IPS-11a (cell line): Measurements from ENCODE around the gene SLC37A3.
"Not testable (repeated sequence)": the region's sequence is repeated elsewhere in the genome, so short reads cannot be mapped to it uniquely, and the experiment has no call there.

Source experiments
- H3K4me3 ChIP-seq: one replicate; pipeline ENCODE4 v1.5.1; 2013; ENCODE audit warnings: low read depth, low read length, control low read depth

The SLC37A3 gene

DNA sequence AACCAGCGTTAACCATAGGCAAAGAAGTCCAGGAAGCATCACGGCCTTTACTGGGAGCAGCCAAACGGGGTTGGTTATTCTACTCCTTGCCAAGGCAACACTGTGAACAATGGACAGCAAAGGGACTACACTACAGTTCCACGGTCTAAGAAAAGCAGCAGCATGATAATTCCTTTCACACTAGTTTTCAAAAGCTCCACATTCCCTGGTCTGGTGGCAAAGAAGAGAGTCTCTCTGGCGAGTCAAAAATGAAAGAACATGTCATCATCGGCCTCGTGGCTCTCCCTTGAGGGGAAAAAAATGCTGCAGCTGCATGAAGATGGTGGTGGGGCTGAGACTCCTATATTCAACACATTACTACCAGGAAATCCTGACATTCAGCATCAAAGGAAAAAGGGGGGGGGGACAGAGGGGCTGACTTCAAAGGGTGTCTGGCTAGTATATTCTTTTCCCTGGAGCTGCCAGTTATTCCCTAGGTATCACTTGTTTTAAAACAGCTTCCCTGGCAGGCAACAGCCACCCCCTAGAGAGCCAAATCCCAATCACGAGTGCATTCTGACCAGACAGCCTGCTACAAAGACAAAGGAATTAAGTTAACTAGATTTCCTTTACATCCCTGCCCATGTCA is 49.1 kb downstream of the SLC37A3 start:
- H3K4me3 ChIP-seq, result no peak overlapping the region

DNA sequence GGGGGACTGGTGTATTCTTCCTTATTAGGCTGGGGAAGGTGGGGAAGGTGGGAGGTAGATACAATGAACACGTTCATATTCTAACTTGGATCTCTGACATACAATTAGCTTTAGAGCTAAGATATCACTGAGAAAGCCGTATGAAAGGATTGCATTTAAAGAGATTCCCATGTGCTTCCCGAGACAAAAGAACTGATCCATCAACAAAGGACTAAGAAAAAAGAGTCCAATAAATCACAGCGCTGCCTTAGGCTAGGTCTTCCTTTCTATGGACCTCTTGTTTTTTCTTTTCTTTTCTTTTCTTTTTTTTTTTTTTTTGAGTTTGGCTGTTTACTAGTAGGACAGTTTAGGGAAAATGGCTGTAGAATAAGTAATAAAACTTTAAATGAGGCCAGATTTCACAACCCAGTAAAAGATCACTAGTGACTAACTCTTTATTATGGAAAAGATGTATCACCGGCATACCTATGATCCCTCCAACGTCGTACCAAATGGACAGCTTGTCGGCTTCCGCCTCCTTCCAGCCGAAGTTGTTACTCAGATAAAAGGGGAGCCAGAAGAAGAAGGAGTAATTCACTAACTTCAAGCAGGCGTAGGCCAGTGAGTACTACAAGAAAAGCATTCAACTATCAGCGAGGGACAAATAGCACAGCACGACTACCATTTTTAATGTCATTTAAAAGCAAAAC is 50.0 kb downstream of the SLC37A3 start:
- H3K4me3 ChIP-seq, result no peak overlapping the region

DNA sequence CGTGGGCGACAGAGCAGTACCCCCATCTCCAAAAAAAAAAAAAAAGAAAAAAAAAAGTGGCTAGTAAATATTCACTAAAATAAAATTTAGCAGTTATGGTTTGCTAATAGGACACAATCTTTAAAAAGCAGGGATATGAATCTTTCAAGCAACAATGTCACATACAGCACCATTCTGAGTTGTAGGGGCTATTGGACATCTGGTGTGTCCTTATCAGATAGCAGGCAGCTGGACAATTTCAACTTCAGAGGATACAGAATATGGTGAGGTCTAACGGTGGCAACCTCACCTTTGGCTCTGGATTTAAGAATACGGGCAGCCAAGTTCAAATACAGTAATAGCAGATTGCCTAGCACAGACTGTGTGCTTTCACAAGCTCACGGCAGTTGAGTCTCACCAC is 51.1 kb downstream of the SLC37A3 start:
- H3K4me3 ChIP-seq, result no peak overlapping the region

DNA sequence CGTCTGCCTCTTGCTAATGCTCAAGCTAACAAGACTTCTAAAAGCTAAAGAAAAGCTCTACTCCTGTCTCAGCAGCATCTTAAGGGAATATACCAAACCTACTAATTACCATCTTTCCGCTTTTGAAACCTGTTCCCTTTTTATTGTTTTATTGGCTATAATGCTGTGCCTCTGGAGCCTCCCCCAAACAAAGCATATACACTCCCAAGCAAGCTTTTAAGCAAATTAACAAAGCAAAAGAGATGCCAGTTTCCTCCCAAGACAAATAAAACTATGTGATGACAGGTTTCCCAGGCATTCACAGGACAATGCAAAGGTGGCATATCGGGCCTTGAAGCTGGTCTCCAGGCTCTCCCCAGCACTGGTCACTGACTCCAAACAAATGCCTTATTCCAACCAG is 52.9 kb downstream of the SLC37A3 start:
- H3K4me3 ChIP-seq, result no peak overlapping the region

DNA sequence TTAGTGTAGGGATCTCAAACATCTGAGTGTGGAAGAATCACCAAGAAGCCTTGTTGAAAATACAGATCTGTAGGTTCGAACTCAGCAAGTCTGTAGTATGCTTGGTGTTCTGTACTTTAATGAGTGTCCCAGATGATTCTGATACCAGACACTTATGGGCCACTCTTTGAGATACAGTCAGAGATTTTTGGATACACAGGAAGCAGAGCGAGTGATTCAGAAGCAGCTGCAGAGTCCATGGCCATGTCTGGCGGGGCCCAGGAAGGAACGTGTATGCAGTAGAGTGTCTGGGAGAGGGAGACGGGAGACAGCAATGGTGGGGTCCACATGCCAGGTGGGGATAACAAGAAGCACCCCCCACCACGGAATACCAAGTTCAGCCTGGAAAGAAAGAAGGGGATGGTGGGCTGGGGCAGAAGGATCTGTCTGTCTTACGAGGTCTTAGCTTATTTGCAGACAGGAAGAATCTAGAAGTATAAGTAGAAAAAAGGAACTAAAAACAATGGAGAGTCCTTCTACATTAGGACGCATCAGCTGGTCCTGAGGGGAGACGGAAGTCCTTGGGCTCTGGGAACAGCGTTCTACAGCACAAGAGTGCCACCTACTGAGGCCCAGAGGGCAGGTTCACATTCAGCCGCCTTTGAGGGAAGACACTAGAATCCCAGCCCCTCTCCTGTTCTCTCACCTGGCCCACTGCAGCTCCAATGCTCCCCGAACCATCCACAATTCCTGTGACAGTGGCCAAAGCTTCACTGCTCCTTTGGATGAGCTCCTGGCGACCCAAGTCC is 55.4 kb downstream of the SLC37A3 start:
- H3K4me3 ChIP-seq, result no peak overlapping the region

DNA sequence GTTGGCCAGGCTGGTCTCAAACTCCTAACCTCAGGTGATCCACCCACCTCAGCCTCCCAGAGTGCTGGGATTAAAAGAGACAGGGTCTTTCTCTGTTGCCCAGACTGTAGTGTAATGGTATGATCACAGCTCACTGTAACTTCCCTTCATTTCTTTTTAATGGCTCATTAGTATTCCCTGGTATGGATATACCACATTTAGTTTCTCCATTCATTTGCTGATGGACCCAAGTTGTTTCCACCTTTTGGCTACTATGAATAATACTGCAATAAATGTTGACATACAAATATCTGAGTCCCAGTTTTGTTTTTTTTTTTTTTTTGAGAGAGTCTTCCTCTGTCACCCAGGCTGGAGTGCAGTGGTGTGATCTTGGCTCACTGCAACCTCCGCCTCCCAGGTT is 59.4 kb downstream of the SLC37A3 start:
- H3K4me3 ChIP-seq, result not testable (repeated sequence)

DNA sequence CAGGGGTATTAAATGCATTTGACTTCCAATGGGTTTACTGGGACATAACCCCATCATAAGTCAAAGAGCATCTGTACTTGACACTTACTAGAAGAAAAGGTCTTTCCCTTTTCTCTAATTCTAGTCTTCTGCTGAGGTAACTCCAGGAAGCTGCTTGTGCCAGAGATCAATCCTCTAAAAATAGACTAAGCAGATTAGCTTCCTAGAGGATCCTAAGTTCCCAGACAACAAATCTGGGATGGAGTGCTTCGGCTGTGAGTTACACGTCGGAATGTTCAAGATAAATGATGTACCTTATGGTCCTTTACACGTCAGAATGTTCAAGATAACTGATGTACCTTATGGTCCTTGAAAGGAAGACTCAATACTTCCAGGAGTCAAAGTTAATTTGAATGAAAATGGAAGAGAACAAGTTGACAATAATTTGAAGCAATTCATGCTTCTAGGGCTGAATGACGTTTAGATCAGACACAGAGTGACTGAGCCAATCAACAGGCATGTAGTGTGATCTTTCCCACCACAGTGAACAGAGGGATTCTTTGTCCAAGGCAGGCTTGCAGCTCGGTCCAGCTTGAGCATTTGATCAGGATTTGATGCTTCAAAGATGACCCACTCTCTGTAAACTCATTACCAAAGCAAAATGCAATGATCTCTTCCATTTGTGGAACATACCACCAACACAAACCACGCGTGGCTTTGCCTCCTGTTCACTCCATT is 63.8 kb downstream of the SLC37A3 start:
- no peak overlapping the region for H3K4me3 ChIP-seq

DNA sequence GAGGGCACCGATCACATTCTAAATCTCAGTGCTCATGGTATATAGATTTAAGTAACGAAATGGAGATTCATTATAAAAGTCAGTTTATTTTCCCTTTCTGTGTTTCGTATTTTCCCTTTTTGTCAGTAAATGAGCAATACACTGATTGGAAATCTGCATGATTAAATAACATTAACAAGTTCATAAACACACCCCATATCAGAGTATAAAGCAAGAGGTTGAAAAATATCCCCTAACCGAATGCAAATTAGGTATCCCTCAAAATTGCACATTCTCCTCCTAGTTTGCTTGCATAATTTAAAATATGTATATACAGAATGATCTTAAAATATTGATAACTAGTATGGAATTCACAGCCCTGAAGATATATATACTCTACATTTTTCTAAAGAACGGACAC is 64.6 kb downstream of the SLC37A3 start:
- H3K4me3 ChIP-seq, result no peak overlapping the region

DNA sequence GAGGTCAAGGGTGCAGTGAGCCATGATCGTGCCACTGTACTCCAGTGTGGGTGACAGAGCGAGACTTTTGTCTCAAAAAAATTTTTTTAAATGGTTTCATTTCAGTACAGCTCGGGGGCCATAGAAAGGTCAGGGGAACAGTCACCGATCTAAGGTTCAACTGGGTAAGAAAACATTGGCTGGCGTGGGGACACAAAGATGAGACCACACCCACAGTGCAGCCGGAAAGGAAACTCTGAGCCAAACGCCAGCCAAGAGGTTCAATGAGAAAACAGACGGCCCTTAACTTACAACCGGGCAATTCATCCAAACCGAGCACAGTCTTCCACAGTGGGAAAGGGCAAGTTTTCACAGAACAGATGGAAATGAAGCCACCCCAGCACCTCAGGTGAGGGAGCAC is 65.1 kb downstream of the SLC37A3 start:
- no peak overlapping the region for H3K4me3 ChIP-seq

DNA sequence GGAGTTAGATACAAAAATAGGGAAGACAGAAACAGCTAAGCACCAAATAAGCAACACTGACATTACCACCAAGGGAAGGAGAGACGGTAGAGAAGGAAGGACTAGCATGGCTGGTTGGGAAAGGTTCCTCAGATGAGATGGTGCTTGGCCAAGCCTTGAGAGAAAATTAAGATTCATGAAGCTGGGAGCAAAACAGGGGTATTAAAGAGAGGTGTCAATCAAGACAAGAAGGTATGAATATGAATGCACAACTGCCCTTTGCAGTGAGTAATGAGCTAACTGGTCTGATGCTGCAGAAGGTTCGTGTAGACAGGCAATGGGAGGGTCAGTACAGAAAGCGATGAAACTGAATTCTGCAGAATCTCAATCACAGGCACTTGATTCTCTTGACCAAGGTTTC is 67.7 kb downstream of the SLC37A3 start:
- no peak overlapping the region for H3K4me3 ChIP-seq

DNA sequence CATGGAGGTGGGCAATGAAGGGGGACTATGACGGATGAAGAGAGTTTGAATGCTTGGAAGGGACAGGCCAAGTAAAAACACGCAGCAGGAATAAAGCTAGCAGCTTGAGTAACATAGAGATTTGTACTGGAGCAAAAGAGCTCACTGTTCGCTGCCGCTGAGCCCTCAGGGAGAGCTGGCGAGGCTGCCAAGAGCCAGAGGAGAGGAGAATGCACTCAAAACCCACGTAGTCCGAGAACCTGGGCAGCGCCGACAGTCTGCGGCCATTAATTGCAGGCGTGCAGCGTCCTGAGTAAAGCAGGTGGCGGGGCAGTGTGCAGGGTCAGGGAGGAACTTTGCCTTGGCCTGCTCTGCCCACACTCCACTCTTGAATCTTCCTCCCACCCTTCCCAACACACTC is 68.2 kb downstream of the SLC37A3 start:
- no peak overlapping the region for H3K4me3 ChIP-seq

DNA sequence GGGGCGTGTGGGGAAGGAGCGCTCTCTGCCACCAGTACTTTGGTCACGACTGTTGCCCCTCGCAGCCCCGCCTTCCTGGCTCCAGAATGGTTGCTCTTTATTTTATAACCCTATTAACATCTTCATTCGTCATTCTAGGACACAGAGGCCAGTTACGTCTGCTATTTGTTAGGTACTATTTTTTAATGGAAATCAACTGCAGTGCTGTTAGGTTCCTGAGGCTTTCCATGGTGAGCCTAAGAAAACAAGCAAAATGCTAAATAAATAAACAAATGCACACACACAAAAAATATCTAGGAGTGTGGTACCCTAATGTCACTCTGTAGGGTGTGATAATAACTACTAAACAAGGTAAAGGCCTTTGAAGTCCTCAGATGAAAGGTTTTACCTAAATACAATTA is 71.1 kb downstream of the SLC37A3 start:
- H3K4me3 ChIP-seq, result no peak overlapping the region

DNA sequence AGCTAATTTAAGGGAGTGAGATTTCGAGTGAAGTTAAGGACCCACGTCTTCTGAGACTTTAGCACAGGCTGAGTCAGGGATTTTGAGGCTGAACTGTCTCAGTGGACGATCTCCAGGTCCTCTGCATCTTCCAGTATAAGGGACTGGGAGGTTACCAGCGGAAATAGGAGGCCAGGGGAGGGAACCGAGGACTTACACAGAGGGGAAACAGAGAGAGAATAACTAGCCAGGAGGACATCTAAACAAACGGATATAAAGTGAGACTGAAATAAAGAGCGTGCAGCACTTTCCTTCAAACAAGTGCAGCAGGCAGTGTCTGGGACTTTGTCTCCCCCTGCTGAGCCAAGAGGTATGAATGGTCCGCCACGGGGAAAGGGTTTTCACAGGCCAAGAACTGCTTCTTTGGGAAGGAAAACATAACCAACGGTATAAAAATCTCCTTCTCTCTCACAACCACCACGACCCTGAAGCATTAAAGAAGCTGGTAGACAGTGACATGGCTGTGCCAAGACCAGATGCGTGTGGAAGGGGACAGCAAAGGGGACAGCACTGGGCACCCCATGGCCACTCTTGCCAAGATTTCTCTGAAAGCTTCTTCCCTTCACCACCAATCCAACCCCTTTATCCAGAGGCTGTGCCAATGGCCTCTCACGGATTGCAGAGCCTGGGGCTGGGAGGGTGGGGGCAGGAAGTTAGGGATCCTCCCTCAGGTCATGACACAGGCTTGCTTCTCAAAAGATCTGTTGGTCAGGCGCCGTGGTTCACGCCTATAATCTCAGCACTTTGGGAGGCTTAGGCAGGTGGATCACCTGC is 72.0 kb downstream of the SLC37A3 start:
- no peak overlapping the region for H3K4me3 ChIP-seq

DNA sequence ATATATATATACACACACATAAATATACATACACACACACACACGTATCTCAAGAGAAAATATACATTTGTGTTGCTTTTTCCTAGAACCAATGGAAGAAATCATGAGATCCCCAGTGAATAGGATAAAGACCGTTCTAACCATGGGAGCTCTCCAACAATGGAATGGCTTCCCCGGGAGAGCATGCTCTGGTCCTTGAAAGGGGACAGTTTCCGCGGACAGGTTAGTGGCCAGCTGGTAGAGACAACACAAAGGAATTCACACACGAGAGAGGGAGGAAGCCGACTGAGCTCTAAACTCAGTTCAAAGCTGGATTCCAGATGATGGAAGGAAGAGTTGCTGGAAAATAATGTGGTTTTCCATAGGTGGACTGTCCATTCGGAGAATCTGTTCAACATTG is 72.7 kb downstream of the SLC37A3 start:
- no peak overlapping the region for H3K4me3 ChIP-seq

DNA sequence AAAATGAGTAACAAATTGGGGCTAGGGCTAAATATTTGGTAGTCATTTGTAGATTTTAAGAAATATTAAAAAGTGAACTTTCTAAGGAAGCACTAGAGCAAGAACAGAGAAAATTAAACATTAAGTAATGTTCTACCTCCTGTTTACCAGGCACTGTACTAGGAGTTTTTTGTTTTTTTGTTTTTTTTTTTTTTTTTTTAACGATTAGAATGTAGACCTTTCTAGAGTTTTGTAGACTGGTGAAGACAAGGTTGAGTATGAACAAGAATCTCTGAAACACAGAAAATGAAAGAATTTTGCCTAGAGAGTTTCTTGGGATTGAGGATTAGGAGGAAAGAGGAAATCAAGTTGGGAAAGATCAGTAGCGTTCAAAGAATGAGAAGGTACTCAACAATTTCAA is 73.6 kb downstream of the SLC37A3 start:
- no peak overlapping the region for H3K4me3 ChIP-seq

DNA sequence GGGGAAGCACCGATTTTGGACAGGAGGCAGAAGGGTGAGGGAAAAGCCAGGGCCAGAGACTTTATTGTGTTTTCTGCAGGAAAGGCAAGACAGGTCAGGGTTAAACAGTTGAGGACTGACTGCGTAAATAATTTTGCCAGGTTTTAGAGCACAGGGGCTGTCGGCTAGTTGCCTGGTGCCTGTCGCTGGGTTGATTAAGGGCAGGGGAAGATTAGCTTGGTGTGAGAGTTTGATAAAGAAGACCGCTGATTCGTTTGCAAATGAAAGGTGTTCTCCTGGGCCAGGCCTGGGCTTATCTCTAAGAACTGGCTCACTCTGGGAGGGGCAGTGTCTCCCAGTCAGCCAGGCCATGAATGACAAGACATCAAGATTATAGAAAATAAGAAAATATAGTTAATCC is 75.6 kb downstream of the SLC37A3 start:
- H3K4me3 ChIP-seq, result no peak overlapping the region

DNA sequence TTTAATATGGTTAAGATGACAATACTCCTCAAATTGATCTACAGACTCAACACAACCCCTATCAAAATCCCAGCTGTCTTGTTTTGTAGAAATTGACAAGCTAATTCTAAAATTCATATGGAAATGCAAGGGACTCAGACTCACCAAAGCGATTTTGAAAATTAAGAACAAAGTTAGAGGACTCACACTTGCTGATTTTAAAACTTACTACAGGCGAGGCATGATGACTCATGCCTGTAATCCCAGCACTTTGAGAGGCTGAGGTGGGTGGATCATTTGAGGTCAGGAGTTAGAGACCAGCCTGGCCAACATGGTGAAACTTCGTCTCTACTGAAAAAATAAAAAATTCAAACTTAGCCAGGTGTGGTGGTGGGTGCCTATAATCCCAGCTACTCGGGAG is 78.3 kb downstream of the SLC37A3 start:
- not testable (repeated sequence) for H3K4me3 ChIP-seq

DNA sequence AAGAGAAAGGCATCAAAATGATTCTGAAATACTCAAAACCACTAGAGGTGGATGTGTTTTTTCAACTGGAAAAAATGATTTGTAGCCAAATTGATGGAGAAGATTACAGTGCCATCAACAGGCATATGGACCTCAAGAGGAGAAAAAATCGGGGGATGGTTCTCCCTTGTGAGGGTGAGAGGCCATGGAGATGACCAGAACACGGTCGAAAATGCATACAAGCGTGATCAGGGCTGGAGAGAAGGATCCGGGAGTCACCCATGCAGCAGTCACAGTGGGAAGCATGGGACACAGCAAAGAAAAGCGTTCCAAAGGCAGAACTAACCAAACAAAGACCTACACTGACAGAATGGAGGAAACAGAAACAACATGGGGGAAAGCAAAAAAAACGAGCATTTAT is 80.3 kb downstream of the SLC37A3 start:
- H3K4me3 ChIP-seq, result no peak overlapping the region

DNA sequence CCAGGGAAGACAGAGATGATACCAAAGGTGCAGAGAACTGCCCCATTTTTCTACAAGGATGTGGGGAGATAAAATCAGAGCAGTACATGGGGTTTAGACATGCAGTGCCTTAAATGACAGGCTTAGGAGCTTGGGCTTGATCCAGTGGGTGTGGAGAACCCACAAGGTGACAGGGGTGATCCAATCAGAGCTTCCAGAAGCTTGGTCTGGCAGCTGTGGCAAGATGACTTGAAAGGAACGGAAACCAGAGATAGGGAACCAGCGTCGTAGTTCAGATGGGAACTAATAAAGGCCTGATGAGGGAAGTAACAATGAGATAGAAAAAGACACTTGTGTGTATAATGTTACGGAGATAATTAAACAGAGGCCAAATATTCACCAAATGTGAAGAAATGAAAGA is 80.7 kb downstream of the SLC37A3 start:
- H3K4me3 ChIP-seq, result no peak overlapping the region

DNA sequence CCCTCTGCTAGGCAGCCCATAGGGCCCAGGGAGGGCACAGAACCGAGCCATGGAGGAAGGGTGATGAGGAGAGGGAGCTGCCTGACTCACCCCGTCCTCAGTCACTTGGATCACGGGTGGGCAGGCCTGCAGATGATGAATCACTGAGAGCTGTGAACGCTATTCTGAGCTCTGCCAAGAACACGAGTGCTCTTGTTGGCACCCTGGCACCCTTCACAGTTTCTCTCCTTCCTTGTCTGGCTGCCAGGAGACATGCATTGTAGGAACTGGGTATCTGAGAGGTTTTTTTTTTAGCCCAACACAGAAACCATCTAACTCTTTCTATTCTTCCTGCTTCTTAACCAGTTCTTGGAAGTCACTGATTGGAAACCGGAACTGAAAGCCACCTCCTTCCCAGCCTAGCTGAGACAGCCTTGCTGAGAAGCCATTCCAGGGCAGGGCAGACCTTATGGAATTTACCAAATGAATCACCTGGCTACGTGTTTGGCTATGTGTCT is 82.1 kb downstream of the SLC37A3 start:
- no peak overlapping the region for H3K4me3 ChIP-seq
